Measurements from ENCODE around the gene TRIM71.

DNA sequence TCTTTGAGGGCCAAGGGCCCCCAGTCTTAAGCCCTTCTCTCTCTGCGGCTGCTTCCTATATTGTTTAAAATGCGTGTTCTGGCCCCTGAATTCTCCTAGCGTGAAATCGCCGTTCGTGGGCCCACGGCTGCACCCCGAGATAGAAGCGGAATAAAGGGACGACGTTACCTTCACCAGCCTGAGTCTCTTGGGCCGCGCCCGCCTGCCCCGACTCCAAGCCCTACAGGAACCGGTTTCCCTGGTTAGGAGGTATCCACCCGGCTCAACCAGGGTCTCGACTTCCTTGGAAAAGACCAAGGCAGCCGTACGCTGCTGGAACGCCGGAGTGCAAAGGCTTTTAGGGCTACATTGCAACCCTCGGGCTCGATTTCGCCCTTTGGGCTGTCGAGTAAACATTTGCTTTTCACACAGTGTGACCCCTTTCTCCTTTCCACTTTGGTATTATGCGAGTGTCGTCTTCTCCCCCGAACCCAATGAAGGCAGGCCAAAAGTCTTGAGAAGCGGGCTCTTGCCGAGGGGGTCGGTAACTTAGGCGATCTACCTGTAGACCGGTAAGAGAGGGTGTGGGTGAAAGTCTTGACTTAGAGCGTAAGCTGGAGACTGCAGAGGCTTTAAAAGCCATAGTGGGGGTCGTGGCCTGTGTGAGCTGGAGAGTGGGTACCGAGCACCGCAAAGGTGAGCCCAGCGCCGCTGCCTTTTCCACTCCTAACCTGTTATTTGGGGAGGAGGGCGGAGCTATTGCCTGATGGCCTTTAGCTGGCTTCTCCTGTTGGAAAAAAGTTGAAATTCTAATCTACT lies 2.0 kb downstream of the TRIM71 start:
- TF ChIP-seq, protein P1, sequence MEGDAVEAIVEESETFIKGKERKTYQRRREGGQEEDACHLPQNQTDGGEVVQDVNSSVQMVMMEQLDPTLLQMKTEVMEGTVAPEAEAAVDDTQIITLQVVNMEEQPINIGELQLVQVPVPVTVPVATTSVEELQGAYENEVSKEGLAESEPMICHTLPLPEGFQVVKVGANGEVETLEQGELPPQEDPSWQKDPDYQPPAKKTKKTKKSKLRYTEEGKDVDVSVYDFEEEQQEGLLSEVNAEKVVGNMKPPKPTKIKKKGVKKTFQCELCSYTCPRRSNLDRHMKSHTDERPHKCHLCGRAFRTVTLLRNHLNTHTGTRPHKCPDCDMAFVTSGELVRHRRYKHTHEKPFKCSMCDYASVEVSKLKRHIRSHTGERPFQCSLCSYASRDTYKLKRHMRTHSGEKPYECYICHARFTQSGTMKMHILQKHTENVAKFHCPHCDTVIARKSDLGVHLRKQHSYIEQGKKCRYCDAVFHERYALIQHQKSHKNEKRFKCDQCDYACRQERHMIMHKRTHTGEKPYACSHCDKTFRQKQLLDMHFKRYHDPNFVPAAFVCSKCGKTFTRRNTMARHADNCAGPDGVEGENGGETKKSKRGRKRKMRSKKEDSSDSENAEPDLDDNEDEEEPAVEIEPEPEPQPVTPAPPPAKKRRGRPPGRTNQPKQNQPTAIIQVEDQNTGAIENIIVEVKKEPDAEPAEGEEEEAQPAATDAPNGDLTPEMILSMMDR (optimal IDR thresholded peaks at IDR 0.05 in 1 of 3, IDR thresholded peaks at IDR 0.05 in 1 of 3, conservative IDR thresholded peaks at IDR 0.05 in 1 of 3; ENCODE audit: extremely low read depth in 1 of 3, insufficient read depth in 2 of 3, low read length in 3 of 3): no peak
- no peak for TF ChIP-seq EZH2 (IDR thresholded peaks at IDR 0.05; ENCODE audit: low read length)

Measured in keratinocyte (primary cell).